ENCODE results near the gene ANKS1B.
"Not testable (repeated sequence)": the region's sequence is repeated elsewhere in the genome, so short reads cannot be mapped to it uniquely, and the experiment has no call there.

ANKS1B gene

DNA sequence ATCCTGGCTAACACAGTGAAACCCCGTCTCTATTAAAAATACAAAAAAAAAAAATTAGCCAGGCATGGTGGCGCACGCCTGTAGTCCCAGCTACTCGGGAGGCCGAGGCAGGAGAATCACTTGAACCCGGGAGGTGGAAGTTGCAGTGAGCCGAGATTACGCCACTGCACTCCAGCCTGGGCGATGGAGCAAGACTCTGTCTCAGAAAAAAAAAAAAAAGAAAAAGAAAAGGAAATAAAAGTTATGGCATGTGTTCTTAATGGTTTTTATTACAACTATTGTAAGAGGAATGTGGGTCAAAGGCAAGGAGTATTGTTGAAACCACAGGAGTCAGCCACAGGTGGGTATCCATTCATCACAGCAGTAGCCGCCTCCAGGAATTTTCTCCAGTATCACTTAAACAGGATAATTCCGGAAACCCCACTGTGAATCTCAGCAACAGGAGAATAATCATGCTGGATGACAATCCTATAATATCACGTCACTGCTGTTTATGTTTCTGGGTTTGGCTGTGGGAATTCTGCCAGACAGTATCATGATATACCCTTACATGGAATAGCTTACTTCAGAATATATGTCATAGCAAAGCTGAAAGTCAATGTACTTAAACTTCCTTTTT lies 1147.5 kb downstream of the ANKS1B start:
- DNase-seq = not testable (repeated sequence)

DNA sequence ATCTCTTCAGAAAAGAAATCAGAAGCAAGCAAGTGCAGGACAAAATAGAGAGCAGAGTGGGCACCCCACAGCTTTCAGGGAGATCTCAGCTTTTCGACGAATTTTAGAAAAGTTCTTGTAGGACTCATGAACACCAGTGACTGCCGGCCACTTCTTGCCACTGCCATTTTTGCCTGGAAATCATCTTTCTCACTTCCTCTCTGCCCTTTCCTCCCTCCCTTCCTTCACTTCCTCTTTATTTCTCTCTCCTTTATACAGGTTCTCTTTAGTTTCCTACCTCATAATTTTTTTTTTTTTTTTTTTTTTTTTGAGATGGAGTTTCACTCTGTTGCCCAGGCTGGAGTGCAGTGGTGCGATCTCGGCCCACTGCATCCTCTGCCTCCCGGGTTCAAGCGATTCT lies 1154.1 kb downstream of the ANKS1B start:
- no peak for DNase-seq

DNA sequence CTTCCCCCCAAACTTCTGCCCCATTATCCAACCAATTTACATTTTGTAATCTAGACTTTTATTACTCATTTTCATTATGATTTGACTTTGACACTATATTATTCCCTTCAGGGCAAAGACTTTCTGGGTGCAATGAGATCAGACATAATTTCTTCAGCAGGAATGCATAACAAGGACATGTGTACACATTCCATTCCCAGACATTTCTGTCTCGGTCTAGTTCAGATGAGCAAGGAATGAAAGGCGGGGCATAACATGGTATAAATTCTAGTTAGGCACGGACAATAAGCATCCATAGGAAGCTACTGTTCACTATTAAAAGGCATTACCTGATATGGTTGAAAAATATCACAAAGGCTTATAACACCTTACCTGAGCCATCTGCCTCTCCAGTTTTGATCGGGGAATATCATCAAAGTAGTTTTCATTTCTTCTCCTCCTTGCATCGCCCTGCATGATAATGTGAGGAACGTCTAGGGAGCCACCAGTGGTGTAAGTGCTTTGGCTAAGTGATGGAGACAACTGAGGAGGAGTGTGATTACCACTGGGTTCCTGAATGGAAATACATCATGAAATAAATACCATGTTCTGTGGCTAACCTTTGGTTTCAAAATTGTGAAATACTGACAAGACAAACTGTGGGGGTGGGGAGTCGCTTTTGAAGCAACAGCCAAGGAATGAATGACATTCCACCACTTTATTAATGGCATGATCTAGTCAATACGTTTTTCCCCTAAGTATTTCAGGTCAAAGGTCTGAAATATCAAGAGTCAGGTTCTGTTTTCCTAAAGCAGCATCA lies 1155.7 kb downstream of the ANKS1B start:
- DNase-seq = no peak

DNA sequence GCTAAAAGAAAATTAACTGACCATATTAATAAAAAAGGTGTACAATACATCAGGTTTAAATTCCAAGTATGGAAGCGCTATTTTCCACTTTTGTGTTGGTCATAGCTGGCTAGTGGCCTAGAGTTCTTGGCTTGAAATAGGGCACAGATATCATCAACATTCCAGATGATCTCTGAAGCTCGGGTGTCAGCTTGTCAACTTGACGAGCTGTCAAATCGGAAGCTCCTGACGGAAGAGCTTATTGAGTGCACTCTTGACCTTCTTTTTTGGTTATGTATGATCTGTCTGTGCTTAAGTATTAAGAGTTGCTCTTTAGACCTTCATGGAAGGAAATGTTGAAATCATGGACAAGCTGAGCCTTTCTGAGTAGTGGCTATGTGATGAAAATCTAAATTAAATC lies 1161.7 kb downstream of the ANKS1B start:
- no peak for DNase-seq

DNA sequence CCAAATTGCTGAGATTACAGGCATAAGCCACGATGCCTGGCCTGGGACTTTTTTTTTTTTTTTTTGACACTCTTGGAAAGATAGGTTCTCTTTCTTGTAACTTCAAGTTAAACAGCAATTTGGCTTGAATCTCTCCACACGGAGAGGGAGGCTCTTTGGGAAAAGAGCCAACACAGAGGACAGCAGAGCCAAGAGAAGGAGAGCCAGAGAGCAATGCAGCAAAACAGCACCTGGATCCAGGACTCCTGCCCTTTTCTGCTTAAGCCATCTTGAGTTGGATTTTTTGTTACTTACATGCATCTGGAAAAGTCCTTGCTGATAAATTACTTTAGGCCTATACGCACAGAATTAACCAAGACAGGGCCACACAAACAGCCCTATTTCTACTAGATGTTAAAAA lies 1162.9 kb downstream of the ANKS1B start:
- no peak for DNase-seq

DNA sequence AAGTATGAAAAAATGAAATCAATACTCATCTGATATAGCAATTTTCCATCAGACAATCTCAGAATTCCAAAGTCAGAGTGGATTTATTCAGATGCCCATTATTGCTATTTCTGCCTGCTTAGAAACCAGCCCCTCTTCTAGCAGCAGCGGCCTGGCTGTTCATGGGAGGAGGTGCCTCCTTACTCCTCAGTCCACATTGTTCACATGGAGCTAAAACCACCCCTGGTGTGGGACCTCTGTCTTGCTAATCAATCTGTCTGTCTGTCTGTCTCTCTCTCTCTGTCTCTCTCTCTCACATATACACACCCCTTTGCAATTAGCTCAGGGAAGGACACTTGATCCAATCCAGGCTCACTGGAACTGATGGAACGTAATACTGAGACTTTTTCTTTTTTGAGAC lies 1163.5 kb downstream of the ANKS1B start:
- no peak for DNase-seq

DNA sequence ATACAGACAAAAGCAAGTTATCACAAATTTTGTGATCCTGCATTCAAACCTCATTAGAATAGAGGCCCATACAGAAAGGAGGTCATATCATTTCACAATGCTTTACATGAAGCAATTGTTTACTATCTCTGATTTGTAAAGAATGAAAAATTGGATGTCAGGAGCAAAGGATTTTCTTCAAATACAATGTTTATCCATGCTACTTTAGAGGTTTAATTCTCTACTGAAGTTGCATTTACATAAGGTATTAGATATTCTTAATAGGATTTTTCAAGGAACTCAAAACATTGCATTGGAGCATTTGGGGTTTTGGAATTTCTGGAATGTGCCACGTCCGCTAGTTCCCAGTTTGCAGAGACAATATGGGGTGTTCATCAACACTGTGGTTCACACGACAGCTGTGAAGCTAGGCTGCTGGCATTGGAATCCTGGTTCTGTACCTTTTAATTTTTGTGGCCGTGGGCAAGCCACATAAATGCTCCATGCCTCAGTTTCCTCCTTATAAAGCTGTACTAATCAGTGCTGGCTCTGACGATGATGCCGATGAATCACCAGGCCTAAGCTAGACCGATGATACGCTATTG lies 1164.8 kb downstream of the ANKS1B start:
- no peak for DNase-seq

DNA sequence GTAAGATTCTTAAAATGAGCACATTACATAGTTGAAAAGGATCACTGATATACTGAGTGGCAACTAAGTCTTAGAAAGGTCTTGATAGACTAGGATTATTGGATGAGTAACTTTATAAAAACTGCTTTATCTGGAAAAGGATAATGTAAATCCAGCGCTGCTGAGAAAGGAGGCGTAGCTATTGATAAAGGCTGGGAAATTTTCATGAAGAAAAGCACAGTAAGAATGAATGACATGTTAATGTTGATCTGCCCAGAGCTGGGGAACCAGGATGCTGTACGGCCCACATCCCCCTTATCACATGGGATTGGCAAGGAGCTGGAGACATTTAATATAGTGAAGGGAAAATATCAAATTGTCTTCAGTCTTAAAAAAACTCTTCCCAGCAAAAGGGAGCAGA lies 1165.7 kb downstream of the ANKS1B start:
- no peak for DNase-seq

DNA sequence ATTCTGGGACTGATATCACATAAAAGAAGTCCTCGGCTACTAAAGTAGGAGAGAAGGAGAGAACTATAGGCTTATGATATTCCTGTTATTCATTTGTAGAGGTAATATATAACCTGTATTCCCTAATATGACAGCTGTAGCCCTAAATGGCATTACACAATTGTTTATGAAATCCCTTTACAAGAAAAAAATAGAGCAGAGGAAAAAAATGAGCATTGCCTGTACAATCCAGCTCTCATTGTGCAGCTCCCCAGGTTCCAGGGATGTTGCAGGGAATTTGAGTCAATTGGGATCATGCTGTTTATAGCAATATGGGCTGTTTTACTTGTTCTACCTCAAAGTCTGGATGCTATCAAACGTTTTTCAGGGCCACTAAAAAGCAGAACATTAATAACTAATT lies 1166.5 kb downstream of the ANKS1B start:
- no peak for DNase-seq

DNA sequence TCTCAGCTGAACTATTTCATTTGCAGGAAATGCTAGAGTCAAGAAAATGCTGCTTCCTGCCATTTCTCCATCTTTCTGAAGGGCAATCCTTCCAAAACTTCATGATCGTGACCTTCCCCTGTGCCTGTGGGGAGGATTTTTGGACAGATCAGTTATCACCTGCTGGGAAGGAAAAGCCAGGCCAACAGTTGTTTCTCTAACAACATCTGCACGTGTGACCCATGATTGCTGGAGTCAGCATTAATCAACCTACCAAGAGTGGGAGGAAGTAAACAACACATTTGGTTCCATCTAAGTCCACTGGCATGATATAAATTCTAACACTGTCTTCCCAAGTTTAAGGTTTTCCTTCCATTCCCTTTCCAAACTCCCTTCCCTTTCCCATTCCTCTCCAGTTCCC lies 1167.0 kb downstream of the ANKS1B start:
- no peak for DNase-seq

DNA sequence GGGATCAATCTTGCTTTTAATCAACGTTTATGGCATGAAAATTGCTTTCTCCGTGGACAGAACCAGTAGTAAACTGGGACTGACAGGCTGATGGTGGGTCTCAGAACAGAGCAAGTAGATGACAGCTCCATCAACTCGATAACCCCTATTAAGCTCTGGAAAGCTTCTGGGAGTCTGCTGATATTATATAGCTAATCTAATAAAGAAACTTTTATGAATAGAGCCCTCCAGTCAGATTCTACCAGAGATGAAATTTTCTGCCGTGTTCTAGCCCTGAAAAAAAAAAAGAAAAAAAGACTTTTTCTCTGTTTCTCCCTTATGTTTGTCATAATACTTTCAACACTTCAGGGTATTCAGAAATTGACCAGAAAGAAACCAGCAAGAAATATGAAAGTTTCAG lies 1168.0 kb downstream of the ANKS1B start:
- DNase-seq = no peak

DNA sequence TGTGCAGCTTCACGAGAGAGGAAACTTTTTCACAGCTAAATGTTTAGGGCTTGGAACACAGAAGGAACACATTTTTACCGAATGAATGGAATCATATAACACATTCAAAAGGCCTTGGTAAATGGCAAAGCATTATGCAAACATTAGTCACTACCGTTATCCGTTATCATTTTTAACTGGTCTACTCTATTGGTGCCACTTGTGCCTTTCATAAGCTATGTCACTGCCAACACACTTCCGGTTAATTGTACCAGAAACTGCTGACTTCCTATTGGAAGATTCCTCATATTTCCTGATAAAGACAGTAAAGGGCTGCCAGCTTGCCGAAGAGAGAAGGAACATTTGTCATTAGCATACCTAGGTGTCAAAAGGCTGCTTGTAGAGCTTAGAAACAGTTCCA lies 1170.5 kb downstream of the ANKS1B start:
- DNase-seq = no peak

DNA sequence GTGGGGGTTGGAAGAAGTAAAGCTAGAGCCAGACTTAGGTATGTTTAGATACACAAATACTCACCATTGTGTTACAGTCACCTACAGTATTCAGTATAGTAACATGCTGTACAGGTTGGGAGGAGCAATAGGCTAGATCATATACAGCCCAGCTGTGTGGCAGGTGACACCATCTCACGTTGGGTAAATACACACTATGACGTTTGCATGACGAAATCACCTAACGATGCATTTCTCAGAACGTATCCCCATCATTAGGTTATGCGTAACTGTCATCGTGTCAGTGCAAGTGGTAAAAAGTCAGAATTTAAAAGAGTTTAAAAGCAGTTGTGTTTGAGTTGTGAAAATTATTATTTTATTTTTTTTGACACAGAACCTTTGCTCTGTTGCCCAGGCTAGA lies 1172.5 kb downstream of the ANKS1B start:
- DNase-seq = no peak

DNA sequence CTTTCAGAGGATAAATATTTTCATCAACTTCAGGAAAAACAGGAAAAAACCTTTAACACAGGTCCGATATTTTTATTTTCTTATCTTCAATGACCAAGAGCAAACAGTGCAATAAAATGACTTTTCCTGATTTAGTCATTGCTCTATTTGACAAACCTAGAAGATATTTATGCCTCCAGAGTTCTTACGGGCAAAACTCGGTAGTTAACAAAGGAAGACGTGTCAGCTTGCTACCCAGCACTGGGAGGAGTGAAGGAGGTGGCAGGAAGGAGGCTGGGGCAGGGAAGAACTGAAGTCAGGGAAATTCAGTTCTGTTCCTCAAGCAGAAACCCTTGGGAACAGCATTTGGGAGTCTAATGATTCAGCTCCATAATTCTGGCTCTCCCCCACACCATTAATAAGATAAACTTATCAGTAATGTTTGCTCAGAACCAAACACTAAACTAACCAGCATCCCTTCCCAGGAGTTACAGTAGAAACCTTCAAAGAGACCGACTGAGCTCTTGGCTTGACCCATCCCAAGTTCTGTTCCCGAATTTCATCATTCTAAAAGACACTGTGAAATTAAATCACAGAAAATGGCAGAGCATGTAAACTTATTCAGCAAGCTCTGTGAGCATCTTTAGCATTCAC lies 1176.4 kb downstream of the ANKS1B start:
- no peak for DNase-seq

DNA sequence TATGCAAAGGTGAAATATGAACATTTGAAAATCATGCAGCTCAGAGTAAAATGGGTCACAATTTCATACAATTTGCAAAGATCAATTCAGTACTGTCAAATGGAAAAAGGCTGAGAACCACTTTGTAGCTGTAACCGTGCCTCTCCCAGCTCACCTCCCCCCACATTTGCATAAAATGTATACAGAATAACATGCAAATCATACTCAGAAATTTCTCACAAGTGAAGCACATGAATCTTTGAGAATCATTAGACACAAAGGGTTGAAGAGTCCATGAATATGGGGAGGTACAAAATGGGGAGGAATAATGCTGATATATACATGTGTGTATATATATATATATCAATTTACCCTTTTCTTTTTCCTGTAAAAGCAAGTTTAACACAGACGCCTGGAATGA lies 1177.5 kb downstream of the ANKS1B start:
- no peak for DNase-seq

DNA sequence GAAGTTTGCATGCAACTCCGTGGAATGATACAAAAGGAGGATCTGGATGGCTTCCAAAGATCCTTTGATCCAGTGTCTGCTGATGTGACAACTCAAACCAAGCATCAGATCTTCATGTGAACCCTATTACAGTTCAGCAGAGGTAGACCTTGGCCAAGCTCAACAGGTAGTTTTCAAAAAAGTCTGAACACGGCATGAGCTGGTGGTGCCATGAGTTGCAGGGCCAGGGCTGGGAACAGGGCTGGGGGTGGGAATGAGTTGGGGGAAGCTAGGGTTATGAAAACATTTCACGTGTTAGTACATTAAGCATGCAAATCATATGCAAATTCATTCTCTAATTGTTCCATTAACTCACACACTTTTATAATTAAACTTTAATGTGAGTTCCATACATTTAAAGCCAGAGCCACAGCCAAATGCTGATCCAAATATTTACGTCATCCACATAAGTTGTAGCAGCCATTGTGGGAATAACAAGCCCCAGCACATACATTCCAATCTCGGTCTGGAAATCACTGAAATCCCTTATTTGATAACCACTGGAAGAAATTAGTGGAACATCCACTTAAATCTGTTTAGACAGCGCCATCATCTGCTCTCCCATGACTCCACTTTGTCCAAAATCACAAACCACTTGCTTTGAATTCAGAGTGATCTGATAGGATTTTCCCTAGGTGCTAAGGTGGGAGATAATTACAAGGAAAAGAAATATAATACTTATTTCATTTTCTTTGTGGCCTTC lies 1181.1 kb downstream of the ANKS1B start:
- DNase-seq = no peak

DNA sequence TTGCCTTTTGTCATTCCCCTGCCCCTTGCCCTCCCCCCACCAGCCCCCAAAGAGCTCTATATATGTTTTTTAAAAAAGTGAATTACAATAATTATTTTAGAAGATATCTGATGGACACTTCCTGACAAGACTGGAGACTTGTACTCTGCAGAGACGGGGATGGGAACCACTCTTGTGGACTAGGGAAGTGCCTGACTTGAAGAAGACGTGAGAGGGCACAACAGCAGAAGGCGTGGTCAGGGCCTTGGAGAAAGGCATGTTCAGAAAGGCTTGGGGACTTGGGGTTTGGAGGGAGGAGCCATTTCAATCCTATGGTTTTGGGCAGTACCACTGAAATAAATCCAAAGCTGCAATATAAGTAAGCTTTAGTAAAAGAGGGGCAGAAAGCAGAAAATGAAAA lies 1184.9 kb downstream of the ANKS1B start:
- DNase-seq = no peak

DNA sequence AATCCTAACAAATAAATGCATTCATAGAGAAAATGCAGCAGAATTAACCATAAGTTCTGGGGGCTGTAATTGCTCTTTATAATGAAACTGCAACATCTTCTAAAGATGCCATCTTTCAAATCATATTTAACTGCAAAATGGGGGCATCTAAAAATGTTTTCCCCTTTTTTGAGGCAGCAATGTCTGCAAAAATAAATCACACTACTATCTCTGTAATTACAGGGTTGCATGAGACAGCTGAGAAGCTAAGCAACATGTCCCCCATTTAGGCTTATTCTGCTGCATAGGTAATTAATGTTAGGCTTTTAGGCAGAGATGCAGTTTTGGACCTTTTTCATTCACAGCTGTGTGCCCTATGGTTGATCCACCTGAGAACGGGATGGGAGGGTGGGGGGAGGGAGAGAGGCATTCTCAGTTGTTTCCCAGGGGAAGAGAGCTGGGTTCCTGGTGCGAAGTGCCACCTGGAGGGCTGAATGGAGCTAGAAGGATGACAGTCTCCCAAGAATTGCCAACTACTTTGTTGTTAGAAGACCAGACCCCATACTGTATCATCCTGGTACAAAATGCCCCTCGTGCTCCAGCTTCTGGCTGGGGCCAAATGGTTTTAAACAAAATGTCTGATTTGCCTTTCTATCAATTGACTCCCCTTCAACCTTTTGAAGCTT lies 1185.5 kb downstream of the ANKS1B start:
- no peak for DNase-seq

DNA sequence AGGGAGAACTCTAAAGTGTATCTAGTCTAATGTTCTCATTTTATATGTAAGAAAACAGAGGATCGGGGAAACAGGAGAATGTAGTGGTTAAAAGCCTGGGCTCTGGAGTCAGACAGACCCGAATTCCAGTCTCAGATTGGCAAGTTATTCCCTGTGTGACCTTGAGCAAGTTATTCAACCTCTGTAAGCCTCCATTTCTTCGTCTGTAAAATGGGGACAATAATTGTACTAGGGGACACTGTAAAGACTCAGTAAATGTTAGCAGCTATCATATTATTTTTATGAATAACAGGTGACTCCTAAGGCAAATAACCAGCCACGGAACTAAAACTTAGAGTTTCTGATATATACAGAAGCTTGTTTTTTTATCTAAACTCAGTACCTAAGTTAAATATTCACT lies 1187.5 kb downstream of the ANKS1B start:
- no peak for DNase-seq

DNA sequence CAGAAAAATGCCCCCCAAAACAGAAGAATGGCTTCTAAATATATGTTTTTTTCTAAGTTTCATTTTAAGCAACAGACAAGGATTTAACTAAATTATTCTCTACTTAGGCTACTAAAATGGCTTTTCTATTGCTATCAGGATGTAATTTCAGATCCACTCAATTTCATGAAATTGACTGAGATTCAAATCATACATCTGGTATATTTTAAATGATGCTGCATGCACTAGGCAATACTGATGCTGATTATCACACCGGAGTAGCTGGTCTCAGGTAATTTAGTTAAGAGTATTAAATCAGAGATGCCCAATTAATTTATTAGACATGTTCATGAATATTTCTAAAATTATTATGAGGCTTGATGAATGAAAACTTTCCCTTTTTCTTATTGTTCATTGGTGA lies 1188.0 kb downstream of the ANKS1B start:
- DNase-seq = no peak

DNA sequence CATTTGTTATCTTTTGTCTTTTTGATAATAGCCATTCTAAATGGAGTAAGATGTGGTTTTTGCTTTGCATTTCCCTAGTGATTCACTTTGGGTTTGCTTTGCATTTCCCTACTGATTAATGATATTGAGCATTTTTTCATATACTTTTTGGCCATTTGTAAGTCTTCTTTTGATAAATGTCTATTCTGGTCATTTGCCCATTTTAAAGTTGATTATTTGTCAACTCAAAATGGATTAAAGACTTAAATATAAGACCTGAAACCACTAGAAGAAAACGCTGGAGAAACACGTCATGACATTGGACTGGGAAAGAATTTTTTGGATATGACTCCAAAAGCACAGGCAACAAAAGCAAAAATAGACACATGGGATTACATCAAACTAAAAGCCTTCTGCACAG lies 1191.6 kb downstream of the ANKS1B start:
- DNase-seq = no peak

DNA sequence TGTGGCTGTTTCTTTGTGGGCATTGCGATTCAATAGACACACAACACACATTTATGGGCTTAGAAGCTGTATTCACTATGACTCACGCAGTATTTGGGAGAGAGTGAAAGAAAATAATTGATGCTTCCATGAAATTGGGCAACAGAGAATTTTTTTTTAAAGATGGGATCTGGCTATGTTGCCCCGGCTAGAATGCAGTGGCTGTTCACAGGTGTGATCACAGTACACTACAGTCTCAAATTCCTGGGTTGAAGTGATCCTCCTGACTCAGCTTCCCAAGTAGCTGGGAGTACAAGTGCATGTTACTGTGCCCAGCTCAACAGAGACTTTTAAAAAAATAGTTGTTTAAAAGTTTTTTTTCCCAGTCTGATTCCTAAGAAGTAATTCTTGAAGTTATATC lies 1193.3 kb downstream of the ANKS1B start:
- no peak for DNase-seq

DNA sequence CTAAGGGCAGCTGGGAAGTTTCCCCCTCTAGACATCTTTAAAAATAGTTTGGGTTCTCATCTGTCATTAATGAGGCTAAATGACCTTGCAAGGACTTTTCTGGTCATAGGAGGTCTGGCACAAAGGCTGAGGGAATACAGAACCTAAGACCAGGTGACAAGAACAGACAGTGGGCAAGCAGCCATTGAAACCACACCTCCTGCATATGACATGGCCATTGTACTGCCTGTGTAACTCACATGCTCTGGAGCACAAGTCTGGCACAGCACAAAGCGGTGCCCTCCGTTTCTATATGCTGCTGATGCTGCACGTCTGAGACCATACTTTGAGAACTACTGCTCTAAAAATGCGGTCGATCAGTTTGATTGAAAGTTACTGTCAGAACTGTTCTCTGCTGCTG lies 1196.3 kb downstream of the ANKS1B start:
- DNase-seq = no peak

All from SHP77 (cell line).